GM12878 (cell line): ENCODE data around the gene MIA2. TPM values are rescaled to one million over a fixed set of nuclear protein-coding genes. Genes with fewer than 3 reads are reported as not detected.

Experiments
- ASH2L ChIP-seq: fragments of 300-600, 200-600 bp; sonication (generic); IDR thresholded peaks from 2 replicates; pipeline ENCODE4 v1.6.1; 2017; ENCODE audit warnings: low read depth, mild to moderate bottlenecking, borderline replicate concordance
- ATF3 ChIP-seq: IDR thresholded peaks from 2 replicates; pipeline ENCODE4 v1.6.1; 2011; ENCODE audit warnings: low read depth, mild to moderate bottlenecking, low read length, moderate library complexity, borderline replicate concordance; ENCODE audit errors: extremely low read depth
- BCL3 ChIP-seq: IDR thresholded peaks from 2 replicates; pipeline ENCODE4 v1.6.1; 2011; ENCODE audit warnings: borderline replicate concordance, low read depth, mild to moderate bottlenecking, moderate library complexity, low read length; ENCODE audit not compliant: insufficient read depth, poor library complexity, severe bottlenecking
- FOXK2 ChIP-seq: fragments of 450-650 bp; IDR thresholded peaks from 2 replicates; pipeline ENCODE4 v1.6.1; 2017; ENCODE audit warnings: mild to moderate bottlenecking, moderate library complexity
- FOXM1 ChIP-seq: IDR thresholded peaks from 2 replicates; pipeline ENCODE4 v1.6.1; 2012; ENCODE audit warnings: low read depth, mild to moderate bottlenecking, inconsistent platforms, low read length, moderate library complexity
- NFYA ChIP-seq: IDR thresholded peaks from 2 replicates; pipeline ENCODE4 v1.6.1; 2011; ENCODE audit warnings: low read depth, mild to moderate bottlenecking, low read length, improper control_type of control experiment, borderline replicate concordance
- RAD51 ChIP-seq: fragments of 450-650 bp; IDR thresholded peaks from 2 replicates; pipeline ENCODE4 v1.6.1; 2016; ENCODE audit warnings: moderate library complexity, mild to moderate bottlenecking, inconsistent platforms
- SKIL ChIP-seq: fragments of 450-650 bp; IDR thresholded peaks from 2 replicates; pipeline ENCODE4 v1.6.1; 2017; ENCODE audit warnings: mild to moderate bottlenecking, low read depth, inconsistent platforms; ENCODE audit not compliant: poor library complexity, severe bottlenecking
- USF1 ChIP-seq: IDR thresholded peaks from 2 replicates; pipeline ENCODE4 v1.6.1; 2011; ENCODE audit warnings: borderline replicate concordance, low read depth, mild to moderate bottlenecking, moderate library complexity, mixed read lengths, low read length; ENCODE audit not compliant: insufficient read depth; ENCODE audit errors: extremely low read length
- YBX1 ChIP-seq: fragments of 450-650 bp; IDR thresholded peaks from 2 replicates; pipeline ENCODE4 v1.6.1; 2016; ENCODE audit warnings: antibody characterized with exemption
- polyA plus RNA-seq, 11 experiments: library from polyadenylated mRNA; depleted of rRNA in 4 of 11; unstranded in 6 of 11; stranded (reverse) in 5 of 11; fragments of >200 nt; fragmentation: Nextera tagmentation in 4 of 11; fragmentation: Illumina TruSeq in 1 of 11; extraction: Ambion mirVana in 4 of 11; extraction: Trizol in 1 of 11; gene quantifications; 1 replicate in 1 of 11; 2 replicates in 10 of 11; pipeline versions ENCODE4 v1.2.1 to v1.2.3, GENCODE V29; 2011 to 2016; ENCODE audit warnings: inconsistent platforms in 2 of 11, missing spikeins in 2 of 11, low read depth in 1 of 11
- total RNA-seq, 4 experiments: library from RNA; depleted of rRNA in 3 of 4; stranded (reverse); fragments of >200 nt in 3 of 4; fragmentation: Illumina TruSeq in 1 of 4; extraction: Trizol in 1 of 4; gene quantifications; 2 replicates each; pipeline versions ENCODE4 v1.2.1 to v1.2.3, GENCODE V29; 2013 to 2021

MIA2 gene
- total and polyA plus RNA-seq, 10 of the 15 experiments (the other 5 are each of a cell fraction or from before 2014, with no cell fraction given) = 6.3 to 36.8 (median 17.1) TPM

DNA sequence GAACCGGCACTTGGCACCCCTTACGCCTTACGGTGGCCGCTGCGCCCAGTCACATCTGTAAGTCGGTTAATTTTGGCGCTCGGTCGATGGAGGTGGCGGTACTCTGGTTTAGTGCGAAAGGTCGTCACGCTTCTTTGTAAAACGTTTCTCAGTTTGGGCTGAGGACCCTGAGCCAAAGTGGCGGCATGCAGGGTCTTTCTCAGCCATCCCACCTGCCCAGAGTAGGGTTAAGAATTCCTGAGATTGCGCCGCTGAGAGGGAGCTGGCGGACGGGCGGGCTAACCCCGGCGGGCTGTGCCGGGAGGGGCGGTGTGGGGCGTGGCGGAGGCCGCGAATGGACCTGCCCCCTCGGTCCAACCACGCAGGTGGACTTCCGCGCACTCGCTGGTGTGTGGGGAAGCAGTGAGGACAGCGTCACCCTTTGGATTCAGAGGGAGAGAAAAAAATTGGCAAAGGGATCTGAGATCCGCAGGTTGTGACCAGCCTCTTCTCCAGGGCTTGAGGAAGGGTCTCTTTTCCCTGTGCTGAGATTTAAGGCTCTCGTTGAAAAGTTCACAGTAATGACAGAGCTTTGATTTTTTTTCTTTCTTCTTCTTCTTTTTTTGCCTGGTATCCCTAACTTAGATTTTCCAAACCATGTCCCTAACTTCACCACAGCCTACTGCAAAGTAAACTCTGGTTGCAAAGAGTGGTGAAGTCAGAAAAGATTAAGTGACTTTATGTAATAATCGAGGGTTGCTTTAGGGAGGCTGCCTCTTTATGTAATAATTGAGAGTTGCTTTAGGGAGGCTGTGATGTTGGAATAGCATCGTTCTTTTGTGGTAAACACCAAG is 199.1 kb downstream of the MIA2 start (continued):
- no peak for TF ChIP-seq YBX1
- TF ChIP-seq BCL3 = no peak
- TF ChIP-seq RAD51 = no peak
- no peak; the same call in 1 of the 2 replicates for TF ChIP-seq FOXK2
- no peak for TF ChIP-seq USF1
- TF ChIP-seq FOXM1 = no peak
- TF ChIP-seq ATF3 = no peak
- TF ChIP-seq NFYA = no peak
- no peak for TF ChIP-seq ASH2L
- TF ChIP-seq SKIL = peak; percentile 38
- TF ChIP-seq, all 136 proteins: peak for 51
